IMR-90 (cell line): ENCODE measurements around the gene KCNIP1. TPM values are rescaled to one million over a fixed set of nuclear protein-coding genes. Genes with fewer than 3 reads are reported as not detected.

Experiments used
- ATAC-seq: fragments of 200-7000 bp; cut with Tn5 transposase; 2 replicates; pipeline ENCODE4 v1.9.1; 2020; ENCODE audit warnings: low read depth, mild to moderate bottlenecking, moderate library complexity
- BruUV-seq: library from RNA; stranded (reverse); fragments of 400-500 nt; replicated peaks from 2 replicates; lab custom pipeline; 2021; lab: Mats Ljungman, UMichigan
- CTCF ChIA-PET: fragments of 300-600 bp; formaldehyde crosslinking; extraction: SDS; loops from one replicate; lab custom pipeline; 2021; ENCODE audit warnings: antibody characterized with exemption; lab: Yijun Ruan, JAX
- POLR2A ChIA-PET: fragments of 300-600 bp; sonication (Branson Sonifier 250); formaldehyde crosslinking; loops from one replicate; lab custom pipeline; 2022; ENCODE audit warnings: antibody characterized with exemption; ENCODE audit not compliant: unreplicated experiment; lab: Charles Lee
- DNase-seq: peaks from one replicate; pipeline ENCODE4 v3.0.0; 2013
- H2AFZ ChIP-seq: replicated peaks from 2 replicates; pipeline ENCODE3; 2013; ENCODE audit warnings: low read length, mild to moderate bottlenecking; ENCODE audit not compliant: poor library complexity
- H2AK5ac ChIP-seq: 2 replicates; pipeline ENCODE4 v1.6.1; 2013; ENCODE audit warnings: low read depth, low read length, inconsistent platforms
- H2AK9ac ChIP-seq: replicated peaks from 2 replicates; pipeline ENCODE3; 2013; ENCODE audit warnings: mild to moderate bottlenecking, low read depth, low read length, moderate library complexity; ENCODE audit not compliant: poor library complexity
- H2BK120ac ChIP-seq: 2 replicates; pipeline ENCODE4 v1.6.1; 2013; ENCODE audit warnings: low read depth, low read length, inconsistent platforms
- H2BK15ac ChIP-seq: 3 replicates; pipeline ENCODE4 v1.6.1; 2013; ENCODE audit warnings: low read depth, low read length, inconsistent platforms
- H2BK20ac ChIP-seq: 2 replicates; pipeline ENCODE4 v1.6.1; 2013; ENCODE audit warnings: low read depth, mild to moderate bottlenecking, inconsistent platforms, low read length, moderate library complexity
- H2BK5ac ChIP-seq: 2 replicates; pipeline ENCODE4 v1.6.1; 2013; ENCODE audit warnings: mild to moderate bottlenecking, low read depth, low read length, inconsistent platforms; ENCODE audit not compliant: poor library complexity, severe bottlenecking
- H3K14ac ChIP-seq: replicated peaks from 2 replicates; pipeline ENCODE4 v1.6.1; 2013; ENCODE audit warnings: low read depth, low read length, inconsistent platforms
- H3K18ac ChIP-seq: 2 replicates; pipeline ENCODE4 v1.6.1; 2013; ENCODE audit warnings: low read depth, low read length, control low read depth
- H3K23ac ChIP-seq: 2 replicates; pipeline ENCODE4 v1.6.1; 2013; ENCODE audit warnings: low read depth, low read length, inconsistent platforms
- H3K27ac ChIP-seq: 2 replicates; pipeline ENCODE4 v1.5.1; 2013; ENCODE audit warnings: mild to moderate bottlenecking, control low read depth, low read length; ENCODE audit not compliant: insufficient read depth
- H3K27me3 ChIP-seq: 2 replicates; pipeline ENCODE4 v1.6.1; 2013; ENCODE audit warnings: low read length; ENCODE audit not compliant: control insufficient read depth, insufficient read depth
- H3K36me3 ChIP-seq: 2 replicates; pipeline ENCODE4 v1.6.1; 2013; ENCODE audit warnings: low read length, mixed read lengths; ENCODE audit not compliant: control insufficient read depth, insufficient read depth
- H3K4ac ChIP-seq: 2 replicates; pipeline ENCODE4 v1.6.1; 2013; ENCODE audit warnings: low read depth, low read length, inconsistent platforms
- H3K4me1 ChIP-seq: 2 replicates; pipeline ENCODE4 v1.6.1; 2013; ENCODE audit warnings: low read length, mixed read lengths; ENCODE audit not compliant: control insufficient read depth, insufficient read depth
- H3K4me2 ChIP-seq: 2 replicates; pipeline ENCODE4 v1.6.1; 2013; ENCODE audit warnings: low read depth, mild to moderate bottlenecking, control low read depth, low read length, moderate library complexity
- H3K4me3 ChIP-seq: 2 replicates; pipeline ENCODE4 v1.5.1; 2013; ENCODE audit warnings: low read depth, mild to moderate bottlenecking, control low read depth, low read length, moderate library complexity; ENCODE audit not compliant: insufficient read depth
- H3K56ac ChIP-seq: 2 replicates; pipeline ENCODE4 v1.6.1; 2013; ENCODE audit warnings: low read length, inconsistent platforms; ENCODE audit not compliant: insufficient read depth; ENCODE audit errors: extremely low read depth
- H3K79me1 ChIP-seq, 2 experiments: 2 replicates each; pipeline ENCODE4 v1.6.1; 2013; ENCODE audit warnings: low read length in 2 of 2, inconsistent platforms in 1 of 2, low read depth in 1 of 2
- H3K9ac ChIP-seq: 2 replicates; pipeline ENCODE4 v1.6.1; 2013; ENCODE audit warnings: low read depth, low read length, control low read depth
- H3K9me1 ChIP-seq: 2 replicates; pipeline ENCODE4 v1.6.1; 2013; ENCODE audit warnings: low read length, inconsistent platforms; ENCODE audit not compliant: insufficient read depth
- H3K9me3 ChIP-seq: 2 replicates; pipeline ENCODE4 v1.6.1; 2013; ENCODE audit warnings: low read length; ENCODE audit not compliant: control insufficient read depth, insufficient read depth
- H4K20me1 ChIP-seq: 2 replicates; pipeline ENCODE4 v1.6.1; 2013; ENCODE audit warnings: low read length, inconsistent platforms; ENCODE audit not compliant: insufficient read depth
- H4K5ac ChIP-seq: 2 replicates; pipeline ENCODE4 v1.6.1; 2013; ENCODE audit warnings: mild to moderate bottlenecking, low read depth, low read length, control low read depth
- H4K8ac ChIP-seq, 2 experiments: 2 replicates each; pipeline ENCODE4 v1.6.1; 2013; ENCODE audit warnings: low read depth in 2 of 2, low read length in 2 of 2, control low read depth in 1 of 2, inconsistent platforms in 1 of 2
- H4K91ac ChIP-seq: 2 replicates; pipeline ENCODE4 v1.6.1; 2013; ENCODE audit warnings: low read depth, low read length, inconsistent platforms; ENCODE audit not compliant: insufficient read depth
- BHLHE40 ChIP-seq: fragments of 150-350 bp; IDR thresholded peaks from 2 replicates; pipeline ENCODE4 v1.6.1; 2016; ENCODE audit warnings: mild to moderate bottlenecking, low read depth, low read length
- CEBPB ChIP-seq: IDR thresholded peaks from 2 replicates; pipeline ENCODE4 v1.6.1; 2012; ENCODE audit warnings: low read depth, low read length, improper control_type of control experiment
- CHD1 ChIP-seq: IDR thresholded peaks from 2 replicates; pipeline ENCODE4 v1.6.1; 2012; ENCODE audit warnings: low read depth, low read length, improper control_type of control experiment
- FOS ChIP-seq: fragments of 150-350 bp; IDR thresholded peaks from 2 replicates; pipeline ENCODE4 v1.6.1; 2016; ENCODE audit warnings: low read depth, low read length
- MAFK ChIP-seq: IDR thresholded peaks from 2 replicates; pipeline ENCODE4 v1.6.1; 2012; ENCODE audit warnings: low read depth, low read length, improper control_type of control experiment
- MAZ ChIP-seq: IDR thresholded peaks from 2 replicates; pipeline ENCODE4 v1.6.1; 2012; ENCODE audit warnings: low read depth, mild to moderate bottlenecking, low read length, improper control_type of control experiment, moderate library complexity, borderline replicate concordance
- MXI1 ChIP-seq: IDR thresholded peaks from 2 replicates; pipeline ENCODE4 v1.6.1; 2012; ENCODE audit warnings: low read depth, mild to moderate bottlenecking, low read length, moderate library complexity, borderline replicate concordance
- NFE2L2 ChIP-seq: fragments of 150-350 bp; IDR thresholded peaks from 2 replicates; pipeline ENCODE4 v1.6.1; 2016; ENCODE audit warnings: low read depth, mild to moderate bottlenecking, low read length
- POLR2A ChIP-seq: IDR thresholded peaks from 2 replicates; pipeline ENCODE4 v1.6.1; 2012; ENCODE audit warnings: mild to moderate bottlenecking, low read depth, low read length
- RAD21 ChIP-seq: IDR thresholded peaks from 2 replicates; pipeline ENCODE4 v1.6.1; 2012; ENCODE audit warnings: low read length, improper control_type of control experiment
- RCOR1 ChIP-seq: IDR thresholded peaks from 2 replicates; pipeline ENCODE4 v1.6.1; 2012; ENCODE audit warnings: mild to moderate bottlenecking, low read length, improper control_type of control experiment; ENCODE audit not compliant: insufficient replicate concordance
- RFX5 ChIP-seq: IDR thresholded peaks from 2 replicates; pipeline ENCODE4 v1.8.0; 2012; ENCODE audit warnings: low read depth, mild to moderate bottlenecking, low read length, moderate library complexity
- SMC3 ChIP-seq: fragments of 150-350 bp; IDR thresholded peaks from 2 replicates; pipeline ENCODE4 v1.6.1; 2016; ENCODE audit warnings: low read depth, mild to moderate bottlenecking, antibody characterized with exemption, low read length, moderate library complexity
- WGBS, 2 experiments: methylation state at CpG; one replicate each; pipeline versions ENCODE4 v1.1.5 to v1.1.7; 2013; ENCODE audit warnings: missing lambda C conversion rate in 2 of 2; ENCODE audit not compliant: insufficient read length in 1 of 2; ENCODE audit errors: extremely low coverage in 2 of 2; 5-methylcytosine and 5-hydroxymethylcytosine counted together
- dilution Hi-C: fragments of 300-500 bp; cut with HindIII; formaldehyde crosslinking; loops from one replicate; pipeline ENCODE4 v1.14.3; 2018; ENCODE audit warnings: low sequenced_read_pairs; ENCODE audit not compliant: unreplicated experiment
- in situ Hi-C: fragments of 300-500 bp; cut with MboI; formaldehyde crosslinking; loops from 3 replicates; pipeline ENCODE4 v1.14.3; 2019; ENCODE audit warnings: low sequenced_read_pairs, inconsistent platforms, mixed read lengths
- intact Hi-C: fragments of 100-400 bp; cut with micrococcal nuclease; formaldehyde crosslinking; loops from 2 replicates; pipeline ENCODE4 v1.10.0; 2022
- polyA plus RNA-seq, 3 experiments: library from polyadenylated mRNA; depleted of rRNA; stranded (reverse); fragments of >200 nt; gene quantifications; 2 replicates each; pipeline ENCODE4 v1.2.3, GENCODE V29; 2012; ENCODE audit warnings: low replicate concordance in 1 of 3
- total RNA-seq: library from RNA; depleted of rRNA; stranded (reverse); fragments of >200 nt; gene quantifications from 2 replicates; pipeline ENCODE4 v1.2.3, GENCODE V29; 2012
- TF ChIP-seq, protein P1 (sequence below): fragments of 150-350 bp; IDR thresholded peaks from 2 replicates; pipeline ENCODE4 v1.6.1; 2017; ENCODE audit warnings: mild to moderate bottlenecking, antibody characterized with exemption, low read length, low read depth
- TF ChIP-seq, protein P2 (sequence below): conservative IDR thresholded peaks from 2 replicates; pipeline ENCODE4 v1.5.1; 2012; ENCODE audit warnings: mild to moderate bottlenecking, low read depth, low read length, improper control_type of control experiment
- TF ChIP-seq, protein P3 (sequence below): fragments of 150-350 bp; IDR thresholded peaks from 2 replicates; pipeline ENCODE4 v1.6.1; 2016; ENCODE audit warnings: low read depth, mild to moderate bottlenecking, low read length, moderate library complexity, borderline replicate concordance

Gene KCNIP1
- total and polyA plus RNA-seq, 2 of the 4 experiments (the other 2 are of a cell fraction), result not detected

DNA sequence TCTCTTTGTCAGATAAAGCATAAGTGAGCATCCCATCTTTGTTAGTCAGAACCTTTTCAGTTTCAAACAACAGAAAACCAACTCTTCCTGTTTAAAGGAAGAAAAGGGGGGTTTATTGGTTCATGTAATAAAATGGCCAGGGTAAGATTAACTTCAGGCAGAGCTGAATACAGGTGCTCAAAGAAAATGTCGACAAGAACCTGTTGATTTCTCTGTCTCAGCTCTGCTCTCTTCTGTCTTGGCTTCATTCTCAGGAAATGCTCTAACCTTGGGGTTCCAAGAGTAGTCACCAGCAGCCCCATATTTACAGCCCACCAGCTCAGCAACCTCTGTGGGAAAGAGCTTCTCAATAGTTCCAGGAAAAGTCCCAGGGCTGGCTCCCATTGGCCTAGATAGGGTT lies 25.2 kb downstream of the KCNIP1 start:
- Histone ChIP-seq H3K9me3 (no peaks in the 10 kb centered on the region), H4K8ac (no peak overlapping the region), H3K4me3 (no peak overlapping the region), H2BK120ac (no peak overlapping the region), H3K27me3 (no peaks in the 10 kb centered on the region; the same call in 1 of the 2 replicates), H4K91ac (no peak overlapping the region), H3K23ac (no peak overlapping the region), H3K27ac (no peak overlapping the region), H3K36me3 (no peaks in the 10 kb centered on the region), H3K79me1 (no peaks in the 10 kb centered on the region), H2AFZ (no peak overlapping the region), H2BK5ac (no peak overlapping the region), H3K14ac (no peak overlapping the region), H3K4ac (no peak overlapping the region), H3K18ac (no peak overlapping the region), H2BK15ac (no peak overlapping the region), H2AK9ac (no peak overlapping the region), H4K5ac (no peak overlapping the region), H4K20me1 (no peaks in the 10 kb centered on the region), H3K4me1 (no peaks in the 10 kb centered on the region), H2BK20ac (no peak overlapping the region), H3K9ac (no peak overlapping the region), H3K4me2 (no peak overlapping the region), H3K56ac (no peak overlapping the region), H2AK5ac (no peak overlapping the region), H3K9me1 (no peaks in the 10 kb centered on the region)
- BruUV-seq, result no TSS peak
- intact Hi-C loops, result no loop called here
- no CpG with 5 or more reads among the region's 1 CpG for WGBS, 2 experiments
- TF ChIP-seq RFX5 (no peak), SMC3 (no peak), CHD1 (no peak), NFE2L2 (no peak), RAD21 (no peak), BHLHE40 (no peak), CEBPB (no peak), POLR2A (no peak), RCOR1 (no peak), MAFK (no peak), MXI1 (no peak), FOS (no peak), MAZ (no peak)
- TF ChIP-seq, protein P1, sequence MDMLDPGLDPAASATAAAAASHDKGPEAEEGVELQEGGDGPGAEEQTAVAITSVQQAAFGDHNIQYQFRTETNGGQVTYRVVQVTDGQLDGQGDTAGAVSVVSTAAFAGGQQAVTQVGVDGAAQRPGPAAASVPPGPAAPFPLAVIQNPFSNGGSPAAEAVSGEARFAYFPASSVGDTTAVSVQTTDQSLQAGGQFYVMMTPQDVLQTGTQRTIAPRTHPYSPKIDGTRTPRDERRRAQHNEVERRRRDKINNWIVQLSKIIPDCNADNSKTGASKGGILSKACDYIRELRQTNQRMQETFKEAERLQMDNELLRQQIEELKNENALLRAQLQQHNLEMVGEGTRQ, result no peak
- TF ChIP-seq, protein P2, sequence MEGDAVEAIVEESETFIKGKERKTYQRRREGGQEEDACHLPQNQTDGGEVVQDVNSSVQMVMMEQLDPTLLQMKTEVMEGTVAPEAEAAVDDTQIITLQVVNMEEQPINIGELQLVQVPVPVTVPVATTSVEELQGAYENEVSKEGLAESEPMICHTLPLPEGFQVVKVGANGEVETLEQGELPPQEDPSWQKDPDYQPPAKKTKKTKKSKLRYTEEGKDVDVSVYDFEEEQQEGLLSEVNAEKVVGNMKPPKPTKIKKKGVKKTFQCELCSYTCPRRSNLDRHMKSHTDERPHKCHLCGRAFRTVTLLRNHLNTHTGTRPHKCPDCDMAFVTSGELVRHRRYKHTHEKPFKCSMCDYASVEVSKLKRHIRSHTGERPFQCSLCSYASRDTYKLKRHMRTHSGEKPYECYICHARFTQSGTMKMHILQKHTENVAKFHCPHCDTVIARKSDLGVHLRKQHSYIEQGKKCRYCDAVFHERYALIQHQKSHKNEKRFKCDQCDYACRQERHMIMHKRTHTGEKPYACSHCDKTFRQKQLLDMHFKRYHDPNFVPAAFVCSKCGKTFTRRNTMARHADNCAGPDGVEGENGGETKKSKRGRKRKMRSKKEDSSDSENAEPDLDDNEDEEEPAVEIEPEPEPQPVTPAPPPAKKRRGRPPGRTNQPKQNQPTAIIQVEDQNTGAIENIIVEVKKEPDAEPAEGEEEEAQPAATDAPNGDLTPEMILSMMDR, result no peak
- TF ChIP-seq, protein P3, sequence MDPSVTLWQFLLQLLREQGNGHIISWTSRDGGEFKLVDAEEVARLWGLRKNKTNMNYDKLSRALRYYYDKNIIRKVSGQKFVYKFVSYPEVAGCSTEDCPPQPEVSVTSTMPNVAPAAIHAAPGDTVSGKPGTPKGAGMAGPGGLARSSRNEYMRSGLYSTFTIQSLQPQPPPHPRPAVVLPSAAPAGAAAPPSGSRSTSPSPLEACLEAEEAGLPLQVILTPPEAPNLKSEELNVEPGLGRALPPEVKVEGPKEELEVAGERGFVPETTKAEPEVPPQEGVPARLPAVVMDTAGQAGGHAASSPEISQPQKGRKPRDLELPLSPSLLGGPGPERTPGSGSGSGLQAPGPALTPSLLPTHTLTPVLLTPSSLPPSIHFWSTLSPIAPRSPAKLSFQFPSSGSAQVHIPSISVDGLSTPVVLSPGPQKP, result no peak
- ChIA-PET CTCF (no interaction called here), POLR2A (no interaction called here)
- in situ Hi-C loops, result no loop called here
- ATAC-seq (no peak), DNase-seq (no peak)
- dilution Hi-C loops, result no loop called here
